GM21381 (cell line): Measurements from ENCODE around the gene FANCD2.
"Not testable (repeated sequence)": the region's sequence is repeated elsewhere in the genome, so short reads cannot be mapped to it uniquely, and the experiment has no call there.

Experiments used
- ATAC-seq: cut with Tn5 transposase; IDR thresholded peaks from one replicate; pipeline ENCODE4 v1.9.1; 2021; ENCODE audit warnings: mild to moderate bottlenecking, moderate library complexity; ENCODE audit not compliant: unreplicated experiment

FANCD2 gene

DNA sequence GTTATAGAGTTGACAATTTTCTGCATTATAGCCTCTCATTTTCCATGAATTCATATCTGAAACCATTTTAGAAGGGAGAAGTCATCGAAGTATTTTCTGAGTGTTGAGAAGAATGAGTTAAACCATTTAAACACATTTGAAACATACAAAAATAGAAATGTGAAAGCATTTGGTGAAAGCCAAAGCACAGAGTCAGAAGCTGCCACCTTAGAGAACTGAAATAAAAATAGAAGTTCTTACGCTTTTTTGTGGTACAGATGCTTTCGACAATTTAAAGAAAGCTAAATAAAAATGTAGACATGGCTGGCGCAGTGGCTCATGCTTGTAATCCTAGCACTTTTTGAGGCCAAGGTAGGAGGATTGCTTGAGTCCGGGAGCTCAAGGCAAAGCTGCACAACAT lies 72.8 kb downstream of the FANCD2 start:
- no peak for ATAC-seq

- ATAC-seq = no peak
These were observed 80.7 kb downstream of the FANCD2 start for GRCh38 chr3:10106919-10107318.

- no peak for ATAC-seq
These were observed 81.9 kb downstream of the FANCD2 start, which contains the start of gene FANCD2OS for GRCh38 chr3:10108091-10108490. TSS of gene FANCD2OS (minus strand) at chr3:10108255. CDS start at chr3:10104774, 3,481 bp downstream.

- peak; percentile 94 for ATAC-seq
These were observed 89.3 kb downstream of the FANCD2 start, which contains the start of gene BRK1 for GRCh38 chr3:10115326-10116137. TSS of gene BRK1 (plus strand) at chr3:10115675. CDS start at chr3:10115702, 27 bp downstream.

- ATAC-seq = no peak
These were observed 89.9 kb downstream of the FANCD2 start for GRCh38 chr3:10116138-10116460.

GRCh38 chr3:10116928-10117327 lies 90.7 kb downstream of the FANCD2 start:
- ATAC-seq = no peak

- ATAC-seq = no peak
These were observed 93.1 kb downstream of the FANCD2 start for GRCh38 chr3:10119376-10119775.

DNA sequence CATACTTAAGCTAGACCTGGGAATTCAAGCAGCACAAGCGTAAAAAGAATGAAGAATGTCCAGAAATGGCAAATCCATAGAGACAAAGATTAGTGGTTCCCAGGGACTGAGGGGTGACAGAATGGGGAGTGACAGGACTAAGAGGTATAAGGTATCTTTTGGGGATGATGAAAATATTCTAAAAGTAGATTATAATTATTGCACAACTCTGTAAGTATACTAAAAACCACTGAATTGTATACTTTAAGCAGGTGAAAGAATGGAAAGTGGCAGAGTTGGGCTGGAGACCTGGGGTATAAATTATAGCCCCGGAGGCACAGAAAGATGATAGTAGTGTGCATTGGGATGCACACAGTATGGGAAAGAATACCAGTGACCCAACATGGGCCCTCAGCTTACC lies 94.8 kb downstream of the FANCD2 start:
- ATAC-seq = no peak

DNA sequence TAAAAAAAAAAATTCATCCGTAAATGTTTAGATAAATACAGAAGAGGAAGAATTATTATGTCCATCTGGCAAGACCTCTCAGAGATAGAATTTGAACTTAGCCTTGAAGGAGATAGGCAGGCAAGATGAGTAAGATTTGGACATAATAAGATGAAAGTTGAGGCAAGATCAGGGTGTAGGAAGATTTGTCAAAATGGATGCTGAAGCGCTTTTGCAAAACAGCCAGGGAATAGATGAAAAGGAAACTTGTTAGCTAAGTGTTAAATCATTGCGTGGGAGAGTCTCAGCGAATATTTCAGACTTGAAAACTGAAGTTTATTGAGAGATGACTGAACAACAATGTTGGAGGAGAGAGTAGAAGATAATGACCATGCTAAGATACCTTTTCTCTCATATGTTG lies 96.5 kb downstream of the FANCD2 start:
- no peak for ATAC-seq

DNA sequence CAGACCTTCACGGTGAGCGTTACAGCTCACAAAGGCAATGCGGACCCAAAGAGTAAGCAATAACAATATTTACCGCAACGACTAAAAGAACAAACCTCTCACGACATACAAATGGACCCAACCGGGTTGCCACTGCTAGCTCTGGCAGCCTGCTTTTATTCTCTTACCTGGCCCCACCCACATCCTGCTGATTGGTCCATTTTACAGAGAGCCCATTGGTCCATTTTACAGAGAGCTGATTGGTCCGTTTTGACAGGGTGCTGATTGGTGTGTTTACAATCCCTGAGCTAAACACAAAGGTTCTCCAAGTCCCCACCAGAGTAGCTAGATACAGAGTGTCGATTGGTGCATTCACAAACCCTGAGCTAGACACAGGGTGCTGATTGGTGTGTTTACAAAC lies 109.6 kb downstream of the FANCD2 start:
- not testable (repeated sequence) for ATAC-seq

DNA sequence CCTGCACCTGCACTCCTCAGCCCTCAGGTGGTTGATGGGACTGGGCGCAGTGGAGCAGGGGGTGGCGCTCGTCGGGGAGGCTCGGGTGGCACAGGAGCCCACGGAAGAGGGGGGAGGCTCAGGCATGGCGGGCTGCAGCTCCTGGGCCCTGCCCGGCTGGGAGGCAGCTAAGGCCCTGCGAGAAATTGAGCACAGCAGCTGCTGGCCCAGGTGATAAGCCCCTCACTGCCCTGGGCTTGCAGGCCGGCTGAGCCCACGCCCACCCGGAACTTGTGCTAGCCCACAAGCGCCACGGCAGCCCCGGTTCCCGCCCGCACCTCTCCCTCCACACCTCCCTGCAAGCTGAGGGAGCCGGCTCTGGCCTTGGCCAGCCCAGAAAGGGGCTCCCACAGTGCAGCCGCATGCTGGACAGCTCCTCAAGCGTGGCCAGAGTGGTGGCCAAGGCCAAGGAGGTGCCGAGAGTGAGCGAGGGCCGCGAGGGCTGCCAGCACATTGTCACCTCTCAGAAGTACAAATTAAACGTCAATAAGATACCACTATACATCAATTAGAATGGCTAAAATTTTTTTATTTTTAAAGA lies 110.3 kb downstream of the FANCD2 start:
- no peak for ATAC-seq

DNA sequence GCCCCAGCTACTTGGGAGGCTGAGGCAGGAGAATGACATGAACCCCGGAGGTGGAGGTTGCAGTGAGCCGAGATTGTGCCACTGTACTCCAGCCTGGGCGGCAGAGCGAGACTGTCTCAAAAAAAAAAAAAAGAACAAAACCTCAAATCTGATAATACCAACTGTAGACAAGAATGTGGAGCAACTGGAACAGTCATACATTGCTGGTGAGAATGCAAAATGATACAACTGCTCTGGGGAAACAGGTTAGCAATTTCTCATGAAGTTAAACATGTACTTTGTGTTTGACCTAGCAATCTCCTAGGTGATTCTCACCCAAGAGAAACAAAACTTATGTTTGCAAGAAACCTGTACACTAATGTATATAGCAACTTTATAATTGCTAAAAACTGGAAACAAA lies 110.9 kb downstream of the FANCD2 start:
- ATAC-seq = no peak

DNA sequence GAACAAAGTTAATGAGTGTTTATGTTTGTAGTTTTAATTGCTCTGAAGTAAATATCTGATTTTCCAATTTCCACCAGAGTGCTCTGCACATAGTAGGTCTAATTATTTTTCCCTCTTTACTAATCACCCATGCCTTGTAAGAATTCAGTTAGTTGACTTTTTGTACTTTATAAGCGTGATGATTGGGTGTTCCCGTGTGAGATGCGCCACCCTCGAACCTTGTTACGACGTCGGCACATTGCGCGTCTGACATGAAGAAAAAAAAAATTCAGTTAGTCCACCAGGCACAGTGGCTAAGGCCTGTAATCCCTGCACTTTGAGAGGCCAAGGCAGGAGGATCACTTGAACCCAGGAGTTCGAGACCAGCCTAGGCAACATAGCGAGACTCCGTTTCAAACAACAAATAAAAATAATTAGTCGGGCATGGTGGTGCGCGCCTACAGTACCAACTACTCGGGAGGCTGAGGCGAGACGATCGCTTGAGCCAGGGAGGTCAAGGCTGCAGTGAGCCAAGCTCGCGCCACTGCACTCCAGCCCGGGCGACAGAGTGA lies 114.8 kb downstream of the FANCD2 start:
- no peak for ATAC-seq

GRCh38 chr3:10142707-10143560 lies 116.7 kb downstream of the FANCD2 start:
- no peak for ATAC-seq

GRCh38 chr3:10145685-10146084 lies 119.4 kb downstream of the FANCD2 start:
- ATAC-seq = no peak

GRCh38 chr3:10149226-10149625 lies 123.0 kb downstream of the FANCD2 start:
- ATAC-seq = no peak

GRCh38 chr3:10150987-10151386 lies 124.8 kb downstream of the FANCD2 start:
- no peak for ATAC-seq
